ENCODE measurements around the gene PTGES. TPM values are rescaled to one million over a fixed set of nuclear protein-coding genes. Genes with fewer than 3 reads are reported as not detected.
"Not testable (repeated sequence)": the region's sequence is repeated elsewhere in the genome, so short reads cannot be mapped to it uniquely, and the experiment has no call there.

PTGES gene
- total RNA-seq, 2 donors from 2014 or later = 2.5 to 5.0 TPM

DNA sequence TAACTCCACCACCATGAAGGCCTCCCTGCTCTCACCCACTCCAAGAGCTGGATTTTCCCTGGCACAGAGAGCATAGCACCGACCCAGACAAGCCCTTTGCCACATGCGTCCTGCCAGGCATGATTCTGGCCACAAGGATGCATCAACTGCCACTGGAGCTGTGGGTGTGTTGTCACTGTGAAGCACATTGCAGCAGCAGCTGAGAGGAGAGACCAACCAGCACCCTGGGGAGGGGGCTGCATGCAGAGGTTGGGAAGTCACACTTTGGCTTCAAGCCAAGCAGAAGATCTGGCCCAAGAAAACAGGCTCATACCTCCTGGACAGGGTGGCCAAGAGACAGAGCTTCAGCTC lies 22.6 kb upstream of the PTGES start:
- no peak for DNase-seq
- ATAC-seq = no peak
- intact Hi-C loops (cut with DNase I, micrococcal nuclease) = no loop called here

DNA sequence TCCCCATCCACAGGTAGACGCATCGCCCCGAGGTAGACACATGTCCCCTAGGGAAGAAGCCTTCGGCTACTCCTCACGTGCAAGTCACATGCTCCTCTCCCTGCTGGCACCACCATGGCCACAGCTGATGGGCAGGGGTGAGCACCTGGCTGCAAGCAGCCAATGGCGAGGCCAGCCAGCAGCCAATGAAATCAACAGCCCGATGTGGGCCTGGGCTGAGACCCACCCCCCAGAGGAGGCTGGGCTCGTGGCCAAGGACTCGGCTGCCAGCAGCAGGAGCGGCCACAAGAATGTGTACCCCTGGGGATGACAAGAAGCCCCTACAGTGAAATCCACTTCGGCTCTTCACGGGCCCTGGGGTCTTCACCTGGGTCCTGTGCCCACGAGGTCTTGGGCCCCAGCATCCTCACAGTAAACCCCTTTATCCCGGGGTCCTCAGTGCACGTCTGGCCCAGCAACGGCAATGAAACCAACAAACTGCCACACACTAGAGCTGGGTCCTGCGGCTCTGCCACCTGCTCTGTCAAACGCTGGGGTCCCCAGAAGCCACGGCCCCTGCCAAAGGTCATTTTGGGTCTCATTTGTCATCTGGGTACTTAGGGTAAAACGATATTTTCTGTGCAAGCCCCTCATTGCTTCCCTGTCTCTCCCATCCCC lies 22.1 kb upstream of the PTGES start:
- ATAC-seq (no peak), DNase-seq (no peak)
- intact Hi-C loops (cut with DNase I, micrococcal nuclease) = no loop called here

DNA sequence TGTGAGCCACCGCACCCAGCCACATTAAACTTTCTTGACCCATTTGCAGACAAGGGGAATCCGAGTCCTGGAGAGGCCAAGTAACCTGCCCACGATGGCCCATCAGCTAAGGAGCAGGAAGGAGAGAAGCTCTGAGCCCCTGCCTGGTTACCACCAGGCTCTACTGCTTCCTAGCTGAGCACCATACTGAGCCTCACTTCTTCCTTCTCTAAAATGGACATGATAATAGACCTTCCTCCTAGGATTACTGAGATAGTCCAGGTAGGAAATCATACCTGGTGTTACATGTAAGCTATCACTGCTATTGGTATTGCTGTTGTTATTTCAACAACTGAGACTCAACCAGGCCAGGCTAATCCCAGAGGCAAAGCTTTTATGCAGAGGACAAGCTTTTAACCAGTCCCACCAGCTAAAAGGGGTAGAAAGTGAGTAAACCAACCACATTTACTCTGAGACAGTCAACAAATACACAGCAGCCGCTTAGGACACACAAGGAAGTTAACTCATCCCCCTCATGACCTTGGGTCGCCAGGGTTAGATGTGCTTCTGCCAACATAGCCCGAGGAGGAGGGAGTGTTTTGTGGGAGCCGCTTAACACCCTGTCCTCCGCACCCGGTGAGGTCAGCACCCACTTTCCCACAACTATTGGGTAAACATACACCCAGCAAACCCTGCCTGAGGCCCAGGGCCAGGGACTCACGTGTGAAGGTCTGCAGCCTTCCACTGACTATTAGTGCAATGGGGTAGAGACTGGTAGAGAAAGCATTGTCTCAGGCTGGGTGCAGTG lies 20.6 kb upstream of the PTGES start:
- intact Hi-C loops (cut with DNase I, micrococcal nuclease) = no loop called here
- ATAC-seq (peak; percentile 23), DNase-seq (no peak)

DNA sequence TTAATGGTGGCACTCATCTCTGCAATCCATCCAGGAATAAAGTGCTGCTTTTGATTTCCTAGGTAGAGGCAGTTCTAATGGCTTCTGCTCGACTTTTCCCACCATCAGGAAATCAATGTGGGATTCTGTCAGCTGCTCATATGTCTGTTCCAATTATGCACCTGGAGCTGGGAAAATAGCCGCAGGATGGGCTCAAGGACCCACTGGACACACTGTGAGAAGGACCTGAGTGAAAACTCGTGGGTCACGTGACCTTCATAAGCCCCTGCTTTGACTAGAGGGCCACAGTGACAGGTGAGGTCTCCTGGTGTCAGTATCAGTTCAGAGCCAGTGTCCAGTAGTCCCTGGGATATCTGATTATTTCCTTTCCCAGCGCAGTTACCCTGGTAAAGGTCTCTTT lies 17.9 kb upstream of the PTGES start:
- DNase-seq (no peak), ATAC-seq (no peak)
- intact Hi-C loops (cut with DNase I, micrococcal nuclease) = no loop called here

DNA sequence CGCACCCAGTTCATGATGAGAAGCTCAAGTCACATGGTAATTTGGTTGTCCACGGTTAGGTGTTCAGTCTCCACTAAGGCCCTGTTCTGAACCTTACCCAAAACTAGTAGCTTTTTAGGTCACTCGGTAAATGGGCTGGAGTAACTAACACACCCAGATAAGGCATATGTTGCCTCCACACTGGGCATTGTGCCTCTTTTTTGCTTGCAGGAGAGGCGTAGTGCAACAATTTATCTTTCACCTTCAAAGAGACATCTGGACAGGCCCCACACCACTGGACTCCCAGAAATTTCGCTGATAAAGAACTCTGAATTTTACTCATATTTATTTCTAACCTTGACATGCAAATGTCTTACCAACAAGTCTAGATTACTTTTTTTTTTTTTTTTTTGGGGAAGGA lies 16.8 kb upstream of the PTGES start:
- DNase-seq (no peak), ATAC-seq (no peak)
- intact Hi-C loops (cut with DNase I, micrococcal nuclease) = no loop called here

DNA sequence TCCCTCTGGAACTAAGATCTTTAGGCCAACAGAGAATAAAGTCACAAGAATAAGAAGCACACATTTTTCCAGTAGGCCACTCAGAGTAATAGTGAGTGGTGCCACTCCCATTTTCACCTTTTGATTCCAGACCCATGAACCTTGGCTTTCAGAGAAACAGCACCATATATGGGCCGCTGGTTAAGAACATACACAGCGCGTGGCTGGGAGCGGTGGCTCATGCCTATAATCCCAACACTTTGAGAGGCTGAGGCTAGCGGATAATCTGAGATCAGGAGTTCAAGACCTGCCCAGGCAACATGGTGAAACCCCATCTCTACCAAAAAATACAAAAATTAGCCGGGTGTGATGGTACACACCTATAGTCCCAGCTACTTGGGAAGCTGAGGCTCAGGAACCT lies 15.6 kb upstream of the PTGES start:
- intact Hi-C loops (cut with DNase I, micrococcal nuclease) = no loop called here
- no peak for ATAC-seq

DNA sequence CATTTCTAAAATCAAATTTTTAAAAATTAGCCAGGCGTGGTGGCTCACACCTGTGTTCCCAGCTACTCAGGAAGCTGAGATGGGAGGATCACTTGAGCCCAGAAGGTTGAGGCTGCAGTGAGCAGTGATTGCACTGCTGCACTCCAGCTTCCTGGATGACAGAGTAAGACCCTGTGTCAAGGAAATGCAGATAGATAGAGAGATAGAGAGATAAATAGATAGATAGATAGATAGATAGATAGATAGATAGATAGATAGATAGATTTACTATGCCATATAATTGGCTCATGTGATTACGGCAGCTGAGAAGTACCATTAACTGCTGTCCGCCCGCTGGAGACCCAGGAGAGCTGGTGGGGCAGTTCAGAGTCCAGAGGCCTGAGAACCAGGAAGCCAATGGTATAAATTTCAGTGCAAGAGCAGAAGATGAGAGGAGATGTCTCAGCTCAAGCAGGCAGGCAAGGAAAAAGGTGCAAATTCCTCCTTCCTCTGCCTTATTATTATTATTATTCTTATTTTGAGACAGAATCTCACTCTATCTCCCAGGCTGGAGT lies 13.0 kb upstream of the PTGES start:
- ATAC-seq = peak; percentile 74
- peak; percentile 31 to 34 for DNase-seq
- intact Hi-C loops (cut with DNase I, micrococcal nuclease) = no loop called here

More for the DNA sequence above, 15.6 kb upstream of the PTGES start:
- no peak for DNase-seq

DNA sequence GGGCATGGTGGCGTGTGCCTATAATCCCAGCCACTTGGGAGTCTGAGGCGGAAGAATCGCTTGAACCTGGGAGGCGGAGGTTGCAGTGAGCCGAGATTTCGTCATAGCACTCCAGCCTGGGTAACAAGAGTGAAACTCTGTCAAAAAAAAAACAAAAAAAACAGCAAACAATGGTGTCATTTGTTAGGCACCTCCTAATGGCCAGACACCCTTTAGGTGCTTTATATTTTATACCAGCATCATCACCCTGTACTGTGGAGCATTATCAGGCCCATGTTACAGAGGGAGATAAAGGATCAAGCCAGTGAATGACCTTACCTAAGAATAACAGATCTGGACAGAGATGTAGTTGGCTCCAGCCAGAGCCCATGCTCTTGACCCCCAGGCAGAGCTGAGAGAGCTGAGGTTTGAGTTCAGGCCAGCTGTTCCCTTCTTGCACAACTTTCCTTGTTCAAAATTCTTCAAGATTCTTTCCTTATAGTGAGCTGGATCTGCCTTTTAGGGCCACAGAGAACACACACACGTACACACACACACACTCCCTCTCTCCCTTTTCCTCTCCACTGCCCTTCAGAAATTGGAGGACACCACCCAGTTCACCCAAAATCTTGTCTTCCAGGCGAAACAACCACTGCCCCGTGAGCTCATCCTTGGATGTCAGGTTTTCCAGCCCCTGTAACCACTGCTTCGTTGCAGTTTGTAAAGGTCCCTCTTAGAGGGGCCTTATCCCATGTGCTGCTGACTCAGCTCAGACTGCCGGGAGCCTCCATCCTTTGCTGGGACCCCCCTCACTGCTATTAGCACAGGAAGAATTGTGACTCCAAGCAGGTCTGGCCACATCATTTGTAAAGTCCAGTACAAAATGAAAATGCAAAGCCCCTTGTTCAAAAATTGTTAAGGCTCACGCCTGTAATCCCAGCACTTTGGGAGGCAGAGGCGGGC lies 10.4 kb upstream of the PTGES start:
- intact Hi-C loops (cut with DNase I, micrococcal nuclease) = no loop called here
- ATAC-seq (no peak), DNase-seq (peak in 1 of 2 donors; percentile 32)

DNA sequence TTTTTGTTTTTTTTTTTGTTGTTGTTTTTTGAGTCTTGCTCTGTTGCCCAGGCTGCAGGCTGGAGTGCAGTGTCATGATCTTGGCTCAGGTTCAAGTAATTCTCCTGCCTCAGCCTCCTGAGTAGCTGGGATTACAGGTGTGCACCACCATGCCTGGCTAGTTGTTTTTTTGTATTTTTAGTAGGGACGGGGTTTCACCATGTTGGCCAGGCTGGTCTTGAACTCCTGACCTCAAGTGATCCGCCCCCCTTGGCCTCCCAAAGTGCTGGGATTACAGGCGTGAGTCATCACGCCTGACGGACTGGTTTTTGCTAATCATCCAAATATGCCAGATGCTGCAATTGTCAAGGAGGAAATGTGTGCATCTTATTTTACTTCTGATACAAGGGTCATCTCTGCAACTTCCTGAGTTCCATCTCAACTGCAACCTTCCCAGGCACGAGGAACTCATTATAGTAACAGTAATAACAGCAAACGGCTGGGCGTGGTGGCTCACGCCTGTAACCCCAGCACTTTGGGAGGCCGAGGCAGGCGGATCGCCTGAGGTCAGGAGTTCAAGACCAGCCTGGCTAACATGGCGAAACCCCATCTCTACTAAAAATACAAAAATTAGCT lies 9.6 kb upstream of the PTGES start:
- ATAC-seq (peak; percentile 63), DNase-seq (peak in 1 of 2 donors; percentile 38)
- intact Hi-C loops (cut with DNase I, micrococcal nuclease) = not testable (repeated sequence)

DNA sequence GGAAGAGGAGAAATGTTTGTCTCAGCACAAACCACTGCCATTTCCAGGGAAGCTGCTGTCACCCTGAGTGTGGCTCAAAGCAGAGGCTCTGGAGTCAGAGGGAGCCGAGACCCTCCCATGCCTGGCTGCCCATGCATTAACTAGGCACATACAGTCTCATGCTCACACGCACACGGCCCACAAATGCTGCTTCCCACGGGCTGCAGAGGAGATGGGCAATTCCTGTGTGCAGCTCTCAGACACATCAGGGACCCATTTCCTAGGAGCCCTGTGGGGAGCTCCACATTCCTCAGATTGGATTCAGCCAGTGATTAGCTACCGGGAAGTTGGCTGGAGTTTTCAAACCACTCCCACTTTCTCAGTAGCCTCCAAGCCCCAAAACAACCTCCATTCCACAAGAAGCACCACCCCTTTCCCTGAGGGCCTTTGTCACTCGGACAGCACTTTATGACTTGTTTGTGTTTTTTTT lies 9.1 kb upstream of the PTGES start:
- ATAC-seq (peak; percentile 52), DNase-seq (peak in 1 of 2 donors; percentile 33)
- intact Hi-C loops (cut with DNase I, micrococcal nuclease) = no loop called here

DNA sequence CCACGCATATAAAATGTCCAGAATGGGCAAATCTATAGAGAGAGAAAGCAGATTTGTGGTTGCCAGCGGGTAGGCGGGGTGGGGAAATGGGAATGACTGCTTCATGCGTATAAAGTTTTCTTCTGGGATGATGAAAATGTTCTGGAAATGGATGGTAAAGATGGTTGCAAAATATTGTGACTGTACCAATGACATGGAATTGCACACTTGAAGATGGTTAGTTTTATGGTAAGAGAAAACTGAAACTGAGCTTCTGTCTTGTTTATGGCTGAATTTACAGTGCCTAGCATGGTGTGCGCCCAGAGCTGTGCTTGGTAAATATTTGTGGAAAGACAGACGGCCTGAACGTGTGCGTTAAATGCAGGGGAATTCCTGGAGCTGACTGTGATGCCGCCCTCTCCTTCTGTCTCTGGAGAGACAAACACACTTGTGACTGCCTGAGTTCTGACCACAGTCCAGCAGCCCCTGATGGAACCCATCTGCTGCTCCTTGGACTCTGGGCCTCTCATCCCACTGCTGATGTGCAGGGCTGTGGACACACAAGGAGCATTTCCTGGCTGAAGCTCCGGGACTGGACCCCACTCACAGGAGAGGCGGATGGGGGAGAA lies 8.6 kb upstream of the PTGES start:
- ATAC-seq = peak; percentile 69
- intact Hi-C loops (cut with DNase I, micrococcal nuclease) = no loop called here

DNA sequence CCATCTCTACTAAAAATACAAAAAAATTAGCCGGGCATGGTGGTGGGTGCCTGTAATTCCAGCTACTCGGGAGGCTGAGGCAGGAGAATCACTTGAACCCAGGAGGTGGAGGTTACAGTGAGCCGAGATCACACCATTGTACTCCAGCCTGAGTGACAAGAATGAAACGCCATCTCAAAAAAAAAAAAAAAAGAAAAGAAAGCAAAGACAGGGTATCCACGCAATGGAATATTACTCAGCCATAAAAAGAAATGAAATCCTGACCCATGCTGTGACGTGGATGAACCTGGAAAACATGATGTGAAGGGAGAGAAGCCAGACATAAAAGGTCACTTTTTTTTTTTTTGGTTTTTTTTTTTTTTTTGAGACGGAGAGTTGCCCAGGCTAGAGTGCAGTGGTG lies 7.9 kb upstream of the PTGES start:
- DNase-seq; intact Hi-C loops (cut with DNase I, micrococcal nuclease); ATAC-seq: not testable (repeated sequence)

More for the DNA sequence above, 8.6 kb upstream of the PTGES start:
- DNase-seq = peak; percentile 54 to 68

DNA sequence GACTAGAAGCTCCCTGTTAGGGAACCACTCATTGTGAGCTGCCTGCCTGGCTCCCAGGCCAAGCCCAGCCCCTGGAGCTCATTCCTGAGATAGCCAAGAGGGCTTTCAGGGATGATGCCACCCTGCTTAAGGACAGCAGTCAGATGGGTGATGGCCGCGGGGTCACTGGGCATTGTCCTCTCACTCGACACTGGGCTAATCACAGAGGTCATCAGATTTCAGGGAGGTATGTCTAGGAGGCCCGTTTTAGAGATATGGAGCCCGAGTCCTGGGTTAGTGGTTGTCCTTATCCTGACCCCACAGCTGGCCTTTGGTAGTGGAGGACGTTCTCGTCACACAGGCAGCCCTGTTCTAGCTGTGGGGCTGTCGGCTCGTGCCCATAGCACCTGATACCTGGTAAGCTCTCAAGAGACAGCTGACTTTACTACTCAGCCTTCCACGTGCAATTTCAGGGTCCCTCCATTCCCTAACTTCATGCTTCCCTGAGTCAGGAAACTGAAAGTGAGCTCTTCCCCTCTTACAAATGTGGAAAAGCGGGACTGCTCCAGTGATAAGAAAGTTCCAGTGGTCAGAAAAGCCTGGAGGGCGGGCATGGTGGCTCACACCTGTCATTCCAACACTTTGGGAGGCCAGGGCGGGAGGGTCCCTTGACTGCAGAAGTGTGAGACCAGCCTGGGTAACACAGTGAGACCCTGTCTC lies 7.1 kb upstream of the PTGES start:
- DNase-seq (no peak), ATAC-seq (no peak)
- intact Hi-C loops (cut with DNase I, micrococcal nuclease) = no loop called here

DNA sequence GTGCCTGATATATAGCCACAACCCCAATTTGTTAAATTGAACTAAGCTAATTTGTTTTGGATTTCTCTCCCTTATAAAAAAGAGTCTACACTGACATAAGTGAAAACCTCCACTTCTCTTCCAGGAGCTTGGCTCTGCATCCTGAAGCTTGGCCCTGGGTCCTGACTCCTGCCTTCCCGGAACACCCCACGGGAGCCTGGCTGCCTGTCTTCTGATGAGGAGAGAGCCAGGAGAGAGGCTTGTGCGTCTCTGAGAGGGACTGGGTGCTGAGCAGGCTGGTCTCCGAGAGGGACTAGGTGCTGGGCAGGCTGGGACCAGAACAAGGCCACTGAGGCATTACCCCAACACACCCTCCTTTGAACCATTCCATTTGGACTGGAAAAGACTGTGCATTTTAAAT lies 6.5 kb upstream of the PTGES start:
- DNase-seq (no peak), ATAC-seq (no peak)
- intact Hi-C loops (cut with DNase I, micrococcal nuclease) = no loop called here

DNA sequence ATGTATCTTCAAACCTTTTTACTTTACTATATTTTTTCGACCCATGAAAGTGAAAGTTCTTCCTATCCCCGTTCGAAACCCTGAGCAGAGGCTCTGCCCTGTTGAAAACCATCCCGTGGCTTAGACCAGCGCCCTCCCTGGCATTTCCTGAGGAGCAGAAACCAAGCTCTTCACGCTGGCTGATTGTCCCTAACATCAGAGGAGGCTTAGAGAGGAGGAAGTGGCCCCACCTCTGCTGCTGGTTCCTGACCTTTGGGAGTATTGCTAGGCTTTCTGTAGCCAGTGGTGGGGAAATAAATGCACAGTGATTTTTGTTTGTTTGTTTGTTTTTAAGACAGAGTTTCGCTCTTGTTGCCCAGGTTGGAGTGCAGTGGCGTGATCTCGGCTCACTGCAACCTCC lies 4.2 kb upstream of the PTGES start:
- DNase-seq (no peak), ATAC-seq (no peak)
- intact Hi-C loops (cut with DNase I, micrococcal nuclease) = no loop called here

DNA sequence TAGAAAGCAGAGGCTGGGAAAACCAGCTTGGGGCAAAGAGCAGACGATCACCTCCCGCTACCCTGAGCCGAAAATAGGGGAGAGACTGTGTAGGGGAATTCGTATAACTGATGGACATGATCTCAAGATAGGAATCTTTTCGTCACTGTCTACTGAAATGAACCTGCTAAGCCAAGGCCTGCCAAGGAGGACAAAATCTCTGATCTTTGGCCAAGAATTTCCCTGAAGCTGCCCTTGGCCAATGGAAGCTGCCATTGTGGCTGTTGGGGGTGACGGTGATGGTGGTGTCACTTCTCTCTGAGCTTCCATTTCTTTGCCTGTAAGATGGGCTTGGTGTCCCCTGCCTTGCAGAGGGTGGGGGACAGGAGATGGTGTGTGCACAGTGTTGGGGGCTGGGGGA lies 3.3 kb upstream of the PTGES start:
- intact Hi-C loops (cut with DNase I, micrococcal nuclease) = no loop called here
- ATAC-seq (no peak), DNase-seq (no peak)

DNA sequence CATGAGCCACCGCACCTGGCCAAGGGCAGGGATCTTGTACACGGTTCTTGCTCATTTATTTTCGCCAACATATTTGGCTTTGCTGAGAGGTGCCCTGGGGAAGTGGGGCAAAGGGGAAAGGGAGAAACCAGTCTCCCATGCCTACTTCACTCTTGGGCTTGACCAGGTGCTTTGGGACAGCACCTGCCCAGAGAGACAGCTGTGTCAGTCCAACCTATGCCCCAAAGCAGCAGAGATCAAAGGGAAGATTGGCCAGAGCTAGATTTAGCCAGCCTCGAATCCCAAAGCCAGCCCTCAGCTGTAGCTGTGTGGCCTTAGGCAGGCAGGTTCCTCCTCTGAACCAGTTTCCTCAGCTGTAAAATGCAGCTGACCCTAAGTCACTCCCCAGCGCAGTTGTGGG lies 2.3 kb upstream of the PTGES start:
- intact Hi-C loops (cut with DNase I, micrococcal nuclease) = no loop called here
- ATAC-seq = no peak

More for the DNA sequence above, 2.3 kb upstream of the PTGES start:
- DNase-seq = no peak

Data from left colon (tissue), 2 donors.